Panc1 (cell line): ENCODE data around the gene NCKAP5L.

Experiments
- REST ChIP-seq, 2 experiments: IDR thresholded peaks; 2 replicates each; pipeline ENCODE4 v1.6.1; 2011 to 2012; ENCODE audit warnings: low read depth in 2 of 2, control low read depth in 1 of 2, low read length in 1 of 2, mild to moderate bottlenecking in 1 of 2, moderate library complexity in 1 of 2; ENCODE audit not compliant: insufficient read depth in 1 of 2
- TCF7L2 ChIP-seq: IDR thresholded peaks from 2 replicates; pipeline ENCODE4 v1.6.1; 2011; ENCODE audit warnings: mild to moderate bottlenecking, low read depth, low read length, inconsistent platforms
- TF ChIP-seq, protein P1 (sequence below): fragments of 450-650 bp; IDR thresholded peaks from 2 replicates; pipeline ENCODE4 v1.5.1; 2017; ENCODE audit warnings: mild to moderate bottlenecking

GRCh38 chr12:49824895-49825294, 3.3 kb downstream of the NCKAP5L start:
- TF ChIP-seq, protein P1, sequence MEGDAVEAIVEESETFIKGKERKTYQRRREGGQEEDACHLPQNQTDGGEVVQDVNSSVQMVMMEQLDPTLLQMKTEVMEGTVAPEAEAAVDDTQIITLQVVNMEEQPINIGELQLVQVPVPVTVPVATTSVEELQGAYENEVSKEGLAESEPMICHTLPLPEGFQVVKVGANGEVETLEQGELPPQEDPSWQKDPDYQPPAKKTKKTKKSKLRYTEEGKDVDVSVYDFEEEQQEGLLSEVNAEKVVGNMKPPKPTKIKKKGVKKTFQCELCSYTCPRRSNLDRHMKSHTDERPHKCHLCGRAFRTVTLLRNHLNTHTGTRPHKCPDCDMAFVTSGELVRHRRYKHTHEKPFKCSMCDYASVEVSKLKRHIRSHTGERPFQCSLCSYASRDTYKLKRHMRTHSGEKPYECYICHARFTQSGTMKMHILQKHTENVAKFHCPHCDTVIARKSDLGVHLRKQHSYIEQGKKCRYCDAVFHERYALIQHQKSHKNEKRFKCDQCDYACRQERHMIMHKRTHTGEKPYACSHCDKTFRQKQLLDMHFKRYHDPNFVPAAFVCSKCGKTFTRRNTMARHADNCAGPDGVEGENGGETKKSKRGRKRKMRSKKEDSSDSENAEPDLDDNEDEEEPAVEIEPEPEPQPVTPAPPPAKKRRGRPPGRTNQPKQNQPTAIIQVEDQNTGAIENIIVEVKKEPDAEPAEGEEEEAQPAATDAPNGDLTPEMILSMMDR = no peak
- TF ChIP-seq TCF7L2 (no peak), REST (IDR thresholded peaks at IDR 0.05; ENCODE audit: insufficient read depth in 1 of 2, low read depth in 2 of 2, low read length in 1 of 2) (no peak)
